ENCODE measurements around the gene EPS15. TPM values are rescaled to one million over a fixed set of nuclear protein-coding genes. Genes with fewer than 3 reads are reported as not detected.

Gene EPS15
- total and polyA plus RNA-seq, 2 of the 8 experiments (the other 6 are each of a cell fraction or from before 2014, with no cell fraction given) = 15.9 to 57.2 TPM

- no peak overlapping the region for H4K91ac ChIP-seq (replicated peaks; ENCODE audit: insufficient read length, low read length)
- no peak overlapping the region for H3K56ac ChIP-seq (replicated peaks; ENCODE audit: insufficient read length, low read depth, low read length)
- no peaks in the 10 kb centered on the region; a peak in 1 of 4 replicates for H3K79me2 ChIP-seq (ENCODE audit: control insufficient read depth in 1 of 2, insufficient read depth in 2 of 2, low read length in 2 of 2)
- TF ChIP-seq BRCA1 (IDR thresholded peaks at IDR 0.05; ENCODE audit: low read depth, low read length) (no peak), CBX5 (IDR thresholded peaks at IDR 0.05; ENCODE audit: low read depth, low read length) (no peak), JUND (IDR thresholded peaks at IDR 0.05; ENCODE audit: low read length) (no peak), SP4 (IDR thresholded peaks at IDR 0.05; ENCODE audit: low read length) (no peak), NANOG (IDR thresholded peaks at IDR 0.05; ENCODE audit: insufficient read depth, low read depth, low read length, poor library complexity, severe bottlenecking) (no peak)
- no peak overlapping the region for H3K18ac ChIP-seq (ENCODE audit: extremely low read depth, low read length)
- peaks cover 10% of the 10 kb centered on the region in 2 experiments; a peak in 3 of 4 replicates for H3K9me3 ChIP-seq (ENCODE audit: insufficient read depth in 2 of 2, low read depth in 1 of 2, low read length in 1 of 2)
- no peaks in the 10 kb centered on the region for H3K27me3 ChIP-seq (replicated peaks in 1 of 4; ENCODE audit: control insufficient read depth in 3 of 4, extremely low read depth in 1 of 4, insufficient read depth in 3 of 4, low read length in 3 of 4)
- DNase-seq (ENCODE audit: low read depth in 1 of 2, low spot score in 2 of 2) = no peak
- no peak overlapping the region for H2BK15ac ChIP-seq (ENCODE audit: low read length)
- H3K9ac ChIP-seq (replicated peaks in 1 of 4; ENCODE audit: extremely low read depth in 1 of 4, low read depth in 3 of 4, low read length in 3 of 4) = no peak overlapping the region
- no peak overlapping the region for H3K14ac ChIP-seq (ENCODE audit: insufficient read length)
- POLR2A ChIA-PET (ENCODE audit: partially characterized antibody) = no interaction called here
- H3K27ac ChIP-seq (ENCODE audit: low read depth, low read length) = no peak overlapping the region
- no peak overlapping the region for H3K4me2 ChIP-seq (ENCODE audit: insufficient read depth in 1 of 2, low read depth in 2 of 2, low read length in 2 of 2)
- H3K79me1 ChIP-seq (ENCODE audit: low read depth, low read length) = no peaks in the 10 kb centered on the region
- H3K4ac ChIP-seq (replicated peaks; ENCODE audit: insufficient read length, low read depth, low read length) = no peak overlapping the region
- H2AFZ ChIP-seq (ENCODE audit: low read length) = no peak overlapping the region
- H3K36me3 ChIP-seq (ENCODE audit: control insufficient read depth in 2 of 4, insufficient read depth in 4 of 4, low read length in 3 of 4) = peaks cover 0 to 26% (median 11%) of the 10 kb centered on the region in 4 experiments; a peak in 4 of 8 replicates
- H2AK5ac ChIP-seq (ENCODE audit: low read depth, low read length) = no peak overlapping the region
- no peak overlapping the region for H2BK120ac ChIP-seq (replicated peaks; ENCODE audit: low read depth, low read length)
- H3K4me3 ChIP-seq (ENCODE audit: extremely low read depth in 1 of 4, insufficient read depth in 2 of 4, low read depth in 3 of 4, low read length in 4 of 4) = no peak overlapping the region
- no peak overlapping the region for H4K8ac ChIP-seq (ENCODE audit: extremely low read depth, insufficient read depth, low read length)
- H3K23me2 ChIP-seq (ENCODE audit: low read depth, low read length) = no peaks in the 10 kb centered on the region
- no peak overlapping the region for H4K5ac ChIP-seq (ENCODE audit: insufficient read length, low read depth, low read length)
- no peaks in the 10 kb centered on the region for H4K20me1 ChIP-seq (replicated peaks in 1 of 2; ENCODE audit: control insufficient read depth in 1 of 2, insufficient read depth in 2 of 2, low read length in 2 of 2)
- CTCF ChIA-PET (ENCODE audit: partially characterized antibody) = no interaction called here
- H2BK5ac ChIP-seq (ENCODE audit: low read depth, low read length) = no peak overlapping the region
- H2BK20ac ChIP-seq (ENCODE audit: low read length) = no peak overlapping the region
- no peak overlapping the region for H3K23ac ChIP-seq (ENCODE audit: insufficient read length)
- WGBS, 2 experiments (ENCODE audit: extremely low coverage in 1 of 2, insufficient coverage in 1 of 2, insufficient read length in 1 of 2, insufficient replicate concordance in 2 of 2, low coverage in 1 of 2, low lambda C conversion rate in 2 of 2, missing lambda C conversion rate in 1 of 2) = 79% methylated on average over 1 of the region's 1 CpG; no CpG with 5 or more reads in 1 of the 2 experiments
- no peak for FAIRE-seq
- no peaks in the 10 kb centered on the region for H3K4me1 ChIP-seq (replicated peaks in 1 of 4; ENCODE audit: control insufficient read depth in 3 of 4, insufficient read depth in 4 of 4, low read length in 3 of 4)
- no peak overlapping the region for H2BK12ac ChIP-seq (ENCODE audit: low read depth, low read length)
Measured at GRCh38 chr1:51380936-51381335, 138.1 kb downstream of the EPS15 start.

Data from H1 (cell line).